C4-2B (cell line): ENCODE results near the gene TMX1.

Source experiments
- H3K27ac ChIP-seq: fragments of 450-650 bp; 2 replicates; pipeline ENCODE4 v1.5.1; 2017
- CTCF ChIP-seq: fragments of 450-650 bp; conservative IDR thresholded peaks from 2 replicates; pipeline ENCODE4 v1.5.1; 2017; ENCODE audit warnings: mild to moderate bottlenecking
- ZFX ChIP-seq: fragments of 450-650 bp; IDR thresholded peaks from 2 replicates; pipeline ENCODE4 v1.6.1; 2017

Gene TMX1

GRCh38 chr14:51283402-51284085 is 43.5 kb downstream of the TMX1 start:
- no peak overlapping the region for H3K27ac ChIP-seq
- TF ChIP-seq CTCF: peak; percentile 91
- TF ChIP-seq ZFX: no peak

- no peak overlapping the region for H3K27ac ChIP-seq
- TF ChIP-seq CTCF: no peak
- no peak for TF ChIP-seq ZFX
These were observed 44.2 kb downstream of the TMX1 start for GRCh38 chr14:51284241-51284640.

GRCh38 chr14:51285120-51285519 is 45.1 kb downstream of the TMX1 start:
- TF ChIP-seq ZFX (no peak), CTCF (no peak)
- H3K27ac ChIP-seq: no peak overlapping the region

GRCh38 chr14:51289169-51289568 is 49.1 kb downstream of the TMX1 start:
- no peak overlapping the region for H3K27ac ChIP-seq
- TF ChIP-seq ZFX: no peak
- no peak for TF ChIP-seq CTCF

GRCh38 chr14:51290132-51290531 is 50.1 kb downstream of the TMX1 start:
- H3K27ac ChIP-seq: no peak overlapping the region
- TF ChIP-seq CTCF (no peak), ZFX (no peak)

- TF ChIP-seq CTCF (no peak), ZFX (no peak)
- H3K27ac ChIP-seq: no peak overlapping the region
These were observed 51.0 kb downstream of the TMX1 start for GRCh38 chr14:51291016-51291415.

GRCh38 chr14:51293149-51293911 is 53.3 kb downstream of the TMX1 start:
- H3K27ac ChIP-seq: no peak overlapping the region
- TF ChIP-seq ZFX (no peak), CTCF (no peak)
